Pancreas (tissue), 10 donors: Measurements from ENCODE around the gene CYTL1. TPM values are rescaled to one million over a fixed set of nuclear protein-coding genes. Genes with fewer than 3 reads are reported as not detected.

ENCODE experiments used
- ATAC-seq, 4 donors: fragments of 200-7000 bp; cut with Tn5 transposase; one replicate each; pipeline versions ENCODE4 v1.8.0 to v1.9.1; 2020; ENCODE audit warnings: mild to moderate bottlenecking in 4 of 4, moderate library complexity in 4 of 4
- DNase-seq, 6 donors: peaks; one replicate each; pipeline ENCODE4 v3.0.0-alpha.2; 2020
- FAIRE-seq: peaks from 2 replicates; lab custom pipeline; 2012; peaks lifted over from hg19 to GRCh38; lab: Jason Lieb, UNC
- H3K27ac ChIP-seq, 4 donors: fragments of 200-600 bp; sonication (generic); 1 replicate in 3 of 4; 2 replicates in 1 of 4; pipeline versions ENCODE4 v1.5.0 to v1.8.0; 2020
- H3K27me3 ChIP-seq, 4 donors: fragments of 200-600 bp; one replicate each; pipeline ENCODE4 v1.8.0; 2021
- H3K36me3 ChIP-seq, 3 donors: fragments of 200-600 bp; sonication (generic) in 1 of 3; one replicate each; pipeline versions ENCODE4 v1.5.0 to v1.8.0; 2020 to 2021
- H3K4me1 ChIP-seq, 3 donors: fragments of 200-600 bp; one replicate each; pipeline ENCODE4 v1.8.0; 2021
- H3K4me3 ChIP-seq, 4 donors: fragments of 200-600 bp; sonication (generic) in 2 of 4; one replicate each; pipeline versions ENCODE4 v1.5.0 to v1.8.0; 2020 to 2021
- H3K9me3 ChIP-seq, 4 donors: fragments of 200-600 bp; one replicate each; pipeline ENCODE4 v1.8.0; 2021
- CTCF ChIP-seq, 4 donors: fragments of 200-600 bp; sonication (generic) in 3 of 4; IDR thresholded peaks; one replicate each; pipeline versions ENCODE4 v1.5.0 to v1.8.0; 2021; ENCODE audit warnings: antibody characterized with exemption in 4 of 4
- WGBS, 2 donors: extraction: QIAGEN DNeasy Blood & Tissue Kit; methylation state at CpG; one replicate each; pipeline ENCODE4 v1.1.7; 2013; 5-methylcytosine and 5-hydroxymethylcytosine counted together
- intact Hi-C, 3 donors: fragments of 100-400 bp; cut with DNase I; formaldehyde crosslinking; loops; one replicate each; pipeline versions ENCODE4 v1.11.1 to v1.14.2; 2022
- polyA plus RNA-seq, 2 donors: library from polyadenylated mRNA; stranded (reverse); fragments of 200-250 nt; gene quantifications; one replicate each; pipeline ENCODE4 v1.2.3, GENCODE V29; 2013
- total RNA-seq, 6 donors: library from RNA; stranded (reverse); fragmentation: NEBNext Ultra II Directional in 4 of 6; extraction: Animal tissue kit (Norgen Biotek cat#: 25700) in 4 of 6; gene quantifications; one replicate each; pipeline versions ENCODE4 v1.2.1 to v1.2.4, GENCODE V29; 2021 to 2023
- donor health status: healthy with polysubstance abuse.
- donor health status: DM: no; HTN: no; CAD: no; lungs with moderate emphysema.
- donor health status: DM: no; HTN: no; CAD: no.
- donor health status: control.
- donor health status: control.
- donor health status: Bipolar disorder and iron deficiency.
- donor health status: DM: yes; HTN: yes; CAD: no.
- donor health status: DM: no; HTN: no; CAD: no.
- donor health status: DM: no; HTN: no; CAD: no.
- donor health status: DM: yes; HTN: yes; CAD: no.

The CYTL1 gene
- total and polyA plus RNA-seq, 8 donors, result 0.19 to 0.70 (median 0.29) TPM

GRCh38 chr4:5041699-5042098 is 22.4 kb upstream of the CYTL1 start:
- intact Hi-C loops, result no loop called here
- Histone ChIP-seq H3K27me3 (peaks cover 0 to 7% (median 0%) of the 10 kb centered on the region in 4 donors), H3K4me3 (no peak overlapping the region), H3K27ac (no peak overlapping the region), H3K36me3 (no peaks in the 10 kb centered on the region), H3K4me1 (no peaks in the 10 kb centered on the region), H3K9me3 (no peaks in the 10 kb centered on the region)
- no peak for TF ChIP-seq CTCF (IDR thresholded peaks at IDR 0.05)
- FAIRE-seq (no peak), ATAC-seq (no peak), DNase-seq (no peak)
- WGBS, 2 donors, result 59 to 60% methylated on average over 7 of the region's 7 CpGs

- 60 to 75% methylated on average over 9 of the region's 9 CpGs for WGBS, 2 donors
- H3K27me3 ChIP-seq, result peaks cover 0 to 2% (median 0%) of the 10 kb centered on the region in 4 donors
- ATAC-seq (no peak), FAIRE-seq (no peak), DNase-seq (no peak)
- H3K4me3 ChIP-seq, result no peak overlapping the region
- no peak overlapping the region for H3K27ac ChIP-seq
- intact Hi-C loops, result no loop called here
- H3K9me3 ChIP-seq, result no peaks in the 10 kb centered on the region
- H3K36me3 ChIP-seq, result no peaks in the 10 kb centered on the region
- TF ChIP-seq CTCF (IDR thresholded peaks at IDR 0.05), result no peak
- no peaks in the 10 kb centered on the region for H3K4me1 ChIP-seq
Observed at GRCh38 chr4:5040856-5041620, 21.8 kb upstream of the CYTL1 start.

- Histone ChIP-seq H3K27ac (no peak overlapping the region), H3K4me3 (no peak overlapping the region), H3K4me1 (no peaks in the 10 kb centered on the region), H3K36me3 (no peaks in the 10 kb centered on the region), H3K9me3 (no peaks in the 10 kb centered on the region), H3K27me3 (no peaks in the 10 kb centered on the region)
- no peak for FAIRE-seq
- 71 to 84% methylated on average over 7 of the region's 7 CpGs for WGBS, 2 donors
- TF ChIP-seq CTCF (IDR thresholded peaks at IDR 0.05), result no peak
- intact Hi-C loops, result no loop called here
- no peak for DNase-seq
- ATAC-seq, result no peak
Observed at GRCh38 chr4:5039800-5040199, 20.5 kb upstream of the CYTL1 start.

GRCh38 chr4:5037553-5038551 is 18.6 kb upstream of the CYTL1 start:
- Histone ChIP-seq H3K4me1 (no peaks in the 10 kb centered on the region), H3K36me3 (no peaks in the 10 kb centered on the region), H3K9me3 (no peaks in the 10 kb centered on the region), H3K27ac (no peak overlapping the region), H3K4me3 (no peak overlapping the region), H3K27me3 (no peaks in the 10 kb centered on the region)
- FAIRE-seq, result no peak
- peak in 3 of 4 donors; percentile 52 to 79 (median 74) for ATAC-seq
- 31 to 34% methylated on average over 8 of the region's 8 CpGs for WGBS, 2 donors
- intact Hi-C loops, result no loop called here
- no peak for TF ChIP-seq CTCF (IDR thresholded peaks at IDR 0.05)
- no peak for DNase-seq
